ENCODE results near the gene WFS1. TPM values are rescaled to one million over a fixed set of nuclear protein-coding genes. Genes with fewer than 3 reads are reported as not detected.

Gene WFS1
- total and polyA plus RNA-seq, 2 of the 13 experiments (the other 11 are each of a cell fraction or from before 2014, with no cell fraction given) = 39.1 to 42.2 TPM

DNA sequence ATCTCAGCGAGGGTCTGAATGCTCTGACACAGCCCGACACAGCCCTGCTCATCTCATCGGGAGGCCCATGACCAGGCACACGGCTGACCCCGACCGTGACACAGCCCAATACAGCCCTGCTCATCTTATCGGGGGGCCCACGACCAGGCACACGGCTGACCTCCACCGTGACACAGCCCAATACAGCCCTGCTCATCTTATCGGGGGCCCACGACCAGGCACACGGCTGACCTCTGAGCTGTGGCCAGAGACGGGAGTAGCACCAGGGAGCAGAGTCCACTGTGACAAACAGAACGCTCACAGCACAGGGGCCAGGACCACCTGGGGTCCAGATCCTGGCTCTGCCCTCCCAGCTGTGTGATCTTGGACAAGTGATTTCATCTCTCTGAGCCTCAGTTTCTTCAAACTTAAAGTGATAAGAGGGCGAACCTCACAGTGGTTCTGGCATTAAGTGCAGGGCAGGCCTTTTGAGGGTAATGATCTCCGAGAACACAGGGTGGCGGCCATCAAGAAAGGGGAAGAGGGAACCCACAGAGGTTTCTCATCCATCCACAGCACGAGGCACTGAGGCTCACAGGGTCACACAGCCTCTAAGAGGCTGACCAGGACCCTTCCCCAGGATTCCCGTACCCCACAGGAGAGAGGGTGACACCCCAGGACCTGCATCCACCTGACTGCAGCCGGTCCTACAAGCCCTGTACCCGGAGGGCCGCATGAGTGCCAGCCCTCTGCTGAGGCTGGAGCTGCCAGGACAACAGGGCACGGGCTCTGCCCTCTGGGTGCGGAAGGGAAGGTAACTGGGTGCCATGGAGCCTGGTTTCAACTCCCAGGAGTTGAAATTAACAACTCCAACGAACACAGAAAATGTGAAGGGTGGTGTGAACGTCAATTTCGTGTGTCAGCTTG lies 60.1 kb downstream of the WFS1 start (continued):
- TF ChIP-seq, protein P1, sequence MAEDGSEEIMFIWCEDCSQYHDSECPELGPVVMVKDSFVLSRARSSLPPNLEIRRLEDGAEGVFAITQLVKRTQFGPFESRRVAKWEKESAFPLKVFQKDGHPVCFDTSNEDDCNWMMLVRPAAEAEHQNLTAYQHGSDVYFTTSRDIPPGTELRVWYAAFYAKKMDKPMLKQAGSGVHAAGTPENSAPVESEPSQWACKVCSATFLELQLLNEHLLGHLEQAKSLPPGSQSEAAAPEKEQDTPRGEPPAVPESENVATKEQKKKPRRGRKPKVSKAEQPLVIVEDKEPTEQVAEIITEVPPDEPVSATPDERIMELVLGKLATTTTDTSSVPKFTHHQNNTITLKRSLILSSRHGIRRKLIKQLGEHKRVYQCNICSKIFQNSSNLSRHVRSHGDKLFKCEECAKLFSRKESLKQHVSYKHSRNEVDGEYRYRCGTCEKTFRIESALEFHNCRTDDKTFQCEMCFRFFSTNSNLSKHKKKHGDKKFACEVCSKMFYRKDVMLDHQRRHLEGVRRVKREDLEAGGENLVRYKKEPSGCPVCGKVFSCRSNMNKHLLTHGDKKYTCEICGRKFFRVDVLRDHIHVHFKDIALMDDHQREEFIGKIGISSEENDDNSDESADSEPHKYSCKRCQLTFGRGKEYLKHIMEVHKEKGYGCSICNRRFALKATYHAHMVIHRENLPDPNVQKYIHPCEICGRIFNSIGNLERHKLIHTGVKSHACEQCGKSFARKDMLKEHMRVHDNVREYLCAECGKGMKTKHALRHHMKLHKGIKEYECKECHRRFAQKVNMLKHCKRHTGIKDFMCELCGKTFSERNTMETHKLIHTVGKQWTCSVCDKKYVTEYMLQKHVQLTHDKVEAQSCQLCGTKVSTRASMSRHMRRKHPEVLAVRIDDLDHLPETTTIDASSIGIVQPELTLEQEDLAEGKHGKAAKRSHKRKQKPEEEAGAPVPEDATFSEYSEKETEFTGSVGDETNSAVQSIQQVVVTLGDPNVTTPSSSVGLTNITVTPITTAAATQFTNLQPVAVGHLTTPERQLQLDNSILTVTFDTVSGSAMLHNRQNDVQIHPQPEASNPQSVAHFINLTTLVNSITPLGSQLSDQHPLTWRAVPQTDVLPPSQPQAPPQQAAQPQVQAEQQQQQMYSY (CRISPR knock-in tag; IDR thresholded peaks at IDR 0.05) = no peak
- TF ChIP-seq POLR2G (IDR thresholded peaks at IDR 0.05; ENCODE audit: low read depth, low read length) (no peak), ZNF558 (CRISPR knock-in tag; IDR thresholded peaks at IDR 0.05; ENCODE audit: borderline replicate concordance) (no peak), NCOA5 (CRISPR knock-in tag; IDR thresholded peaks at IDR 0.05) (no peak), ZNF788 (CRISPR knock-in tag; IDR thresholded peaks at IDR 0.05; ENCODE audit: borderline replicate concordance) (peak; percentile 22; the same call in 1 of the 2 replicates), ZNF83 (CRISPR knock-in tag; IDR thresholded peaks at IDR 0.05; ENCODE audit: borderline replicate concordance) (no peak), ZMYM2 (CRISPR knock-in tag; IDR thresholded peaks at IDR 0.05) (0 out of 2 replicates have a peak, but pooled peaks have one; percentile 39), SRSF9 (IDR thresholded peaks at IDR 0.05; ENCODE audit: borderline replicate concordance, insufficient read depth, low read depth, low read length, poor library complexity, severe bottlenecking) (no peak), FOXA3 (CRISPR knock-in tag; IDR thresholded peaks at IDR 0.05) (no peak), ZNF460 (CRISPR knock-in tag; IDR thresholded peaks at IDR 0.05; ENCODE audit: borderline replicate concordance) (no peak), ZFP82 (CRISPR knock-in tag; IDR thresholded peaks at IDR 0.05; ENCODE audit: borderline replicate concordance) (no peak)
- TF ChIP-seq, protein P2, sequence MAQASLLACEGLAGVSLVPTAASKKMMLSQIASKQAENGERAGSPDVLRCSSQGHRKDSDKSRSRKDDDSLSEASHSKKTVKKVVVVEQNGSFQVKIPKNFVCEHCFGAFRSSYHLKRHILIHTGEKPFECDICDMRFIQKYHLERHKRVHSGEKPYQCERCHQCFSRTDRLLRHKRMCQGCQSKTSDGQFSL (CRISPR knock-in tag; IDR thresholded peaks at IDR 0.05) = no peak
- TF ChIP-seq, protein P3, sequence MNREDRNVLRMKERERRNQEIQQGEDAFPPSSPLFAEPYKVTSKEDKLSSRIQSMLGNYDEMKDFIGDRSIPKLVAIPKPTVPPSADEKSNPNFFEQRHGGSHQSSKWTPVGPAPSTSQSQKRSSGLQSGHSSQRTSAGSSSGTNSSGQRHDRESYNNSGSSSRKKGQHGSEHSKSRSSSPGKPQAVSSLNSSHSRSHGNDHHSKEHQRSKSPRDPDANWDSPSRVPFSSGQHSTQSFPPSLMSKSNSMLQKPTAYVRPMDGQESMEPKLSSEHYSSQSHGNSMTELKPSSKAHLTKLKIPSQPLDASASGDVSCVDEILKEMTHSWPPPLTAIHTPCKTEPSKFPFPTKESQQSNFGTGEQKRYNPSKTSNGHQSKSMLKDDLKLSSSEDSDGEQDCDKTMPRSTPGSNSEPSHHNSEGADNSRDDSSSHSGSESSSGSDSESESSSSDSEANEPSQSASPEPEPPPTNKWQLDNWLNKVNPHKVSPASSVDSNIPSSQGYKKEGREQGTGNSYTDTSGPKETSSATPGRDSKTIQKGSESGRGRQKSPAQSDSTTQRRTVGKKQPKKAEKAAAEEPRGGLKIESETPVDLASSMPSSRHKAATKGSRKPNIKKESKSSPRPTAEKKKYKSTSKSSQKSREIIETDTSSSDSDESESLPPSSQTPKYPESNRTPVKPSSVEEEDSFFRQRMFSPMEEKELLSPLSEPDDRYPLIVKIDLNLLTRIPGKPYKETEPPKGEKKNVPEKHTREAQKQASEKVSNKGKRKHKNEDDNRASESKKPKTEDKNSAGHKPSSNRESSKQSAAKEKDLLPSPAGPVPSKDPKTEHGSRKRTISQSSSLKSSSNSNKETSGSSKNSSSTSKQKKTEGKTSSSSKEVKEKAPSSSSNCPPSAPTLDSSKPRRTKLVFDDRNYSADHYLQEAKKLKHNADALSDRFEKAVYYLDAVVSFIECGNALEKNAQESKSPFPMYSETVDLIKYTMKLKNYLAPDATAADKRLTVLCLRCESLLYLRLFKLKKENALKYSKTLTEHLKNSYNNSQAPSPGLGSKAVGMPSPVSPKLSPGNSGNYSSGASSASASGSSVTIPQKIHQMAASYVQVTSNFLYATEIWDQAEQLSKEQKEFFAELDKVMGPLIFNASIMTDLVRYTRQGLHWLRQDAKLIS (CRISPR knock-in tag; IDR thresholded peaks at IDR 0.05) = no peak
- TF ChIP-seq, protein P4, sequence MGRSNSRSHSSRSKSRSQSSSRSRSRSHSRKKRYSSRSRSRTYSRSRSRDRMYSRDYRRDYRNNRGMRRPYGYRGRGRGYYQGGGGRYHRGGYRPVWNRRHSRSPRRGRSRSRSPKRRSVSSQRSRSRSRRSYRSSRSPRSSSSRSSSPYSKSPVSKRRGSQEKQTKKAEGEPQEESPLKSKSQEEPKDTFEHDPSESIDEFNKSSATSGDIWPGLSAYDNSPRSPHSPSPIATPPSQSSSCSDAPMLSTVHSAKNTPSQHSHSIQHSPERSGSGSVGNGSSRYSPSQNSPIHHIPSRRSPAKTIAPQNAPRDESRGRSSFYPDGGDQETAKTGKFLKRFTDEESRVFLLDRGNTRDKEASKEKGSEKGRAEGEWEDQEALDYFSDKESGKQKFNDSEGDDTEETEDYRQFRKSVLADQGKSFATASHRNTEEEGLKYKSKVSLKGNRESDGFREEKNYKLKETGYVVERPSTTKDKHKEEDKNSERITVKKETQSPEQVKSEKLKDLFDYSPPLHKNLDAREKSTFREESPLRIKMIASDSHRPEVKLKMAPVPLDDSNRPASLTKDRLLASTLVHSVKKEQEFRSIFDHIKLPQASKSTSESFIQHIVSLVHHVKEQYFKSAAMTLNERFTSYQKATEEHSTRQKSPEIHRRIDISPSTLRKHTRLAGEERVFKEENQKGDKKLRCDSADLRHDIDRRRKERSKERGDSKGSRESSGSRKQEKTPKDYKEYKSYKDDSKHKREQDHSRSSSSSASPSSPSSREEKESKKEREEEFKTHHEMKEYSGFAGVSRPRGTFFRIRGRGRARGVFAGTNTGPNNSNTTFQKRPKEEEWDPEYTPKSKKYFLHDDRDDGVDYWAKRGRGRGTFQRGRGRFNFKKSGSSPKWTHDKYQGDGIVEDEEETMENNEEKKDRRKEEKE (IDR thresholded peaks at IDR 0.05) = no peak
- TF ChIP-seq, protein P5, sequence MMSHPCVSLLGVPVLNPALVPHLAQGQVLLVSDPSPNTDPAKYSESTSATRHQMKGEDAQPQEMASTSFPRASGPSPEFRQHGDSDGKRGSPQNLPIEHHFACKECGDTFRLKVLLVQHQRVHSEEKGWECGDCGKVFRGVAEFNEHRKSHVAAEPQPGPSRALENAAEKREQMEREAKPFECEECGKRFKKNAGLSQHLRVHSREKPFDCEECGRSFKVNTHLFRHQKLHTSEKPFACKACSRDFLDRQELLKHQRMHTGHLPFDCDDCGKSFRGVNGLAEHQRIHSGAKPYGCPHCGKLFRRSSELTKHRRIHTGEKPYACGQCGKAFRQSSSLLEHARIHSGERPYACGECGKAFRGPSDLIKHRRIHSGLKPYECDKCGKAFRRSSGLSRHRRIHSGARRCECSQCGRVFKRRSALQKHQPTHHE (CRISPR knock-in tag; IDR thresholded peaks at IDR 0.05; ENCODE audit: borderline replicate concordance) = no peak
